Uterus (tissue), 2 donors: ENCODE data around the gene ANXA9.

ENCODE experiments used
- POLR2A ChIP-seq, 2 donors: fragments of 450-650 bp; IDR thresholded peaks; one replicate each; pipeline ENCODE4 v1.6.1; 2016; ENCODE audit warnings: antibody characterized with exemption in 2 of 2, mild to moderate bottlenecking in 1 of 2, moderate library complexity in 1 of 2
- TF ChIP-seq, protein P1 (sequence below), 4 experiments: fragments of 200-600 bp in 2 of 4; fragments of 450-650 bp in 2 of 4; sonication (generic) in 2 of 4; IDR thresholded peaks; one replicate each; pipeline ENCODE4 v1.5.1; 2016 to 2019; ENCODE audit warnings: antibody characterized with exemption in 4 of 4, mild to moderate bottlenecking in 2 of 4, moderate library complexity in 1 of 4

DNA sequence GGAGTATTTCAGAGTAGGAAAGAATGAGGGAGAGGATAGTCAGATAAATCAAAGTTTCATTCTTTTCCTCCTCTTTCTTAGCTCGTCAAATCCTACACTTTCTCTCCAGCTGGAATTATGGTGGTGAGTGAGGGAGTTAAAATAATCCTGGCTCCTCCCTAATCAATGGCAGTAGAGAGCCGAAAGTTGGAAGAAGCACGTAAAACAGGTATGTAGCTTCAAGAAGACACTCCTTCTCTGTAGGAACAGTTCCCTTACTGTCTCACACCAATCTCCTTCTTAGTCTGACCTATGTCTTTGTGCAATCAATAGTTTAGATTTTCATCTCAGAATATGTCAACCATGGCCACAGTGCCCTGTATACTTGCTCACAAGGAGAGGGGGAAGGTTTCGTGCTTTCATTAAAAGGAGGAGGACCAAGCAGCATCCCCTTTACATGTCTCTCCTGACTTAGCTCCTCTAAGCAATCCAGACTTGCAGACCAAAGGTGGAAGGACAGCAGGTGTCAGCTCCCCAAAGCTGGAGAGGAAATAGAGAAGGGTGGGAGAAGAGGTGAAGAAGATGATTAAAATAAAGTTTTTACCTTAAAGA is 23.7 kb downstream of the ANXA9 start:
- TF ChIP-seq, protein P1, sequence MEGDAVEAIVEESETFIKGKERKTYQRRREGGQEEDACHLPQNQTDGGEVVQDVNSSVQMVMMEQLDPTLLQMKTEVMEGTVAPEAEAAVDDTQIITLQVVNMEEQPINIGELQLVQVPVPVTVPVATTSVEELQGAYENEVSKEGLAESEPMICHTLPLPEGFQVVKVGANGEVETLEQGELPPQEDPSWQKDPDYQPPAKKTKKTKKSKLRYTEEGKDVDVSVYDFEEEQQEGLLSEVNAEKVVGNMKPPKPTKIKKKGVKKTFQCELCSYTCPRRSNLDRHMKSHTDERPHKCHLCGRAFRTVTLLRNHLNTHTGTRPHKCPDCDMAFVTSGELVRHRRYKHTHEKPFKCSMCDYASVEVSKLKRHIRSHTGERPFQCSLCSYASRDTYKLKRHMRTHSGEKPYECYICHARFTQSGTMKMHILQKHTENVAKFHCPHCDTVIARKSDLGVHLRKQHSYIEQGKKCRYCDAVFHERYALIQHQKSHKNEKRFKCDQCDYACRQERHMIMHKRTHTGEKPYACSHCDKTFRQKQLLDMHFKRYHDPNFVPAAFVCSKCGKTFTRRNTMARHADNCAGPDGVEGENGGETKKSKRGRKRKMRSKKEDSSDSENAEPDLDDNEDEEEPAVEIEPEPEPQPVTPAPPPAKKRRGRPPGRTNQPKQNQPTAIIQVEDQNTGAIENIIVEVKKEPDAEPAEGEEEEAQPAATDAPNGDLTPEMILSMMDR (IDR thresholded peaks at IDR 0.05), result no peak
- no peak for TF ChIP-seq POLR2A (IDR thresholded peaks at IDR 0.05)
